ENCODE results near the gene RBKS. TPM values are rescaled to one million over a fixed set of nuclear protein-coding genes. Genes with fewer than 3 reads are reported as not detected.
A peak's percentile ranks its signal among the peaks of the same experiment; 100 is the strongest.

RBKS gene
- total and polyA plus RNA-seq, 2 of the 13 experiments (the other 11 are each of a cell fraction or from before 2014, with no cell fraction given): 7.7 to 8.3 TPM

DNA sequence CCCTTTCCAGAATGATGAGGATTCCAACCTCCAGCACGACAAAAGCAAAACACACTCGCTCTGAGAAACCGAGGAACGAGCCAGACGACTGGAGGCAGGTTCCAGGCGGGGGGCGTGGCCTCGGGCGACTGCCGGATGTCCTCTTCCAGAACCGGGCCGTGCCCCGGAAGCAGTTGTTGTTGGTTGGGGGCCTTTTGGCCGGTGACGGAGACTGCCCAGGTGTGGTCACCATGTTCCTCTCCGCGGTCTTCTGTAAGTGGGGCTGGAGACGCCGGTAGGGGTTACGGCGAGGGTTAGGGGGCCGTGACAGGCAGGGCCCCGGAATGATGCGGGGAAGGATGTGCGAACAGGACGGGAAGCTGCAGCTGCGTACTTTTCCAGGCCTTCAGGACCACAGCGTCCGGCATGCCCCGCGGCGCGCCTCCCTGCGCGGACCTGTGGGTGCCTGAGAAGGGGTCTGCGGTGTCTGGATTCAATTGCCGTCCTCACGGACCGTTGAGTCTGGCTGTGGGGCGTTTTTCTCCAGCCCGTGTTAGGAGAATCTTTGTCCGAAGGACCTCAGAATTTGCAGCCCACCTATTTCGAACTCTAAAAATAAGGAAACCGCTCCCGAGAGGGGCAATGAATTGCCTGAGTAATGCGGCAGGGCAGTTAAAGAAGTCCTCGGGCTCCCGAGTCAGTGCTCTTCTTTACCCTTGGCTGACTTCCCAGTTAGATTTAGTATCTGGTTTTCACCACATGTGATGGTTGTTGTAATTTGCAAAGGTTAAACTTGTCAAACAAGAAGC lies 118.4 kb downstream of the RBKS start, which contains the start of gene MRPL33 (continued):
- TF ChIP-seq, protein P1, sequence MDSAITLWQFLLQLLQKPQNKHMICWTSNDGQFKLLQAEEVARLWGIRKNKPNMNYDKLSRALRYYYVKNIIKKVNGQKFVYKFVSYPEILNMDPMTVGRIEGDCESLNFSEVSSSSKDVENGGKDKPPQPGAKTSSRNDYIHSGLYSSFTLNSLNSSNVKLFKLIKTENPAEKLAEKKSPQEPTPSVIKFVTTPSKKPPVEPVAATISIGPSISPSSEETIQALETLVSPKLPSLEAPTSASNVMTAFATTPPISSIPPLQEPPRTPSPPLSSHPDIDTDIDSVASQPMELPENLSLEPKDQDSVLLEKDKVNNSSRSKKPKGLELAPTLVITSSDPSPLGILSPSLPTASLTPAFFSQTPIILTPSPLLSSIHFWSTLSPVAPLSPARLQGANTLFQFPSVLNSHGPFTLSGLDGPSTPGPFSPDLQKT (CRISPR knock-in tag; IDR thresholded peaks at IDR 0.05; ENCODE audit: borderline replicate concordance): 0 out of 2 replicates have a peak, but pooled peaks have one; percentile 50
- TF ChIP-seq ISX (CRISPR knock-in tag; conservative IDR thresholded peaks at IDR 0.05) (peak; percentile 19; the same call in 1 of the 2 replicates), ZNF160 (CRISPR knock-in tag; IDR thresholded peaks at IDR 0.05) (no peak; the same call in 1 of the 2 replicates), YEATS4 (CRISPR knock-in tag; IDR thresholded peaks at IDR 0.05; ENCODE audit: borderline replicate concordance) (peak; percentile 85), NFRKB (IDR thresholded peaks at IDR 0.05) (no peak), ZNF136 (CRISPR knock-in tag; IDR thresholded peaks at IDR 0.05; ENCODE audit: low read depth) (0 out of 2 replicates have a peak, but pooled peaks have one; percentile 44), PRPF4 (IDR thresholded peaks at IDR 0.05; ENCODE audit: low read depth, low read length, poor library complexity, severe bottlenecking) (no peak), CC2D1A (CRISPR knock-in tag; IDR thresholded peaks at IDR 0.05) (no peak), KMT2B (CRISPR knock-in tag; IDR thresholded peaks at IDR 0.05) (peak; percentile 100), ZFY (CRISPR knock-in tag; IDR thresholded peaks at IDR 0.05) (peak; percentile 97)
- TF ChIP-seq, protein P2, sequence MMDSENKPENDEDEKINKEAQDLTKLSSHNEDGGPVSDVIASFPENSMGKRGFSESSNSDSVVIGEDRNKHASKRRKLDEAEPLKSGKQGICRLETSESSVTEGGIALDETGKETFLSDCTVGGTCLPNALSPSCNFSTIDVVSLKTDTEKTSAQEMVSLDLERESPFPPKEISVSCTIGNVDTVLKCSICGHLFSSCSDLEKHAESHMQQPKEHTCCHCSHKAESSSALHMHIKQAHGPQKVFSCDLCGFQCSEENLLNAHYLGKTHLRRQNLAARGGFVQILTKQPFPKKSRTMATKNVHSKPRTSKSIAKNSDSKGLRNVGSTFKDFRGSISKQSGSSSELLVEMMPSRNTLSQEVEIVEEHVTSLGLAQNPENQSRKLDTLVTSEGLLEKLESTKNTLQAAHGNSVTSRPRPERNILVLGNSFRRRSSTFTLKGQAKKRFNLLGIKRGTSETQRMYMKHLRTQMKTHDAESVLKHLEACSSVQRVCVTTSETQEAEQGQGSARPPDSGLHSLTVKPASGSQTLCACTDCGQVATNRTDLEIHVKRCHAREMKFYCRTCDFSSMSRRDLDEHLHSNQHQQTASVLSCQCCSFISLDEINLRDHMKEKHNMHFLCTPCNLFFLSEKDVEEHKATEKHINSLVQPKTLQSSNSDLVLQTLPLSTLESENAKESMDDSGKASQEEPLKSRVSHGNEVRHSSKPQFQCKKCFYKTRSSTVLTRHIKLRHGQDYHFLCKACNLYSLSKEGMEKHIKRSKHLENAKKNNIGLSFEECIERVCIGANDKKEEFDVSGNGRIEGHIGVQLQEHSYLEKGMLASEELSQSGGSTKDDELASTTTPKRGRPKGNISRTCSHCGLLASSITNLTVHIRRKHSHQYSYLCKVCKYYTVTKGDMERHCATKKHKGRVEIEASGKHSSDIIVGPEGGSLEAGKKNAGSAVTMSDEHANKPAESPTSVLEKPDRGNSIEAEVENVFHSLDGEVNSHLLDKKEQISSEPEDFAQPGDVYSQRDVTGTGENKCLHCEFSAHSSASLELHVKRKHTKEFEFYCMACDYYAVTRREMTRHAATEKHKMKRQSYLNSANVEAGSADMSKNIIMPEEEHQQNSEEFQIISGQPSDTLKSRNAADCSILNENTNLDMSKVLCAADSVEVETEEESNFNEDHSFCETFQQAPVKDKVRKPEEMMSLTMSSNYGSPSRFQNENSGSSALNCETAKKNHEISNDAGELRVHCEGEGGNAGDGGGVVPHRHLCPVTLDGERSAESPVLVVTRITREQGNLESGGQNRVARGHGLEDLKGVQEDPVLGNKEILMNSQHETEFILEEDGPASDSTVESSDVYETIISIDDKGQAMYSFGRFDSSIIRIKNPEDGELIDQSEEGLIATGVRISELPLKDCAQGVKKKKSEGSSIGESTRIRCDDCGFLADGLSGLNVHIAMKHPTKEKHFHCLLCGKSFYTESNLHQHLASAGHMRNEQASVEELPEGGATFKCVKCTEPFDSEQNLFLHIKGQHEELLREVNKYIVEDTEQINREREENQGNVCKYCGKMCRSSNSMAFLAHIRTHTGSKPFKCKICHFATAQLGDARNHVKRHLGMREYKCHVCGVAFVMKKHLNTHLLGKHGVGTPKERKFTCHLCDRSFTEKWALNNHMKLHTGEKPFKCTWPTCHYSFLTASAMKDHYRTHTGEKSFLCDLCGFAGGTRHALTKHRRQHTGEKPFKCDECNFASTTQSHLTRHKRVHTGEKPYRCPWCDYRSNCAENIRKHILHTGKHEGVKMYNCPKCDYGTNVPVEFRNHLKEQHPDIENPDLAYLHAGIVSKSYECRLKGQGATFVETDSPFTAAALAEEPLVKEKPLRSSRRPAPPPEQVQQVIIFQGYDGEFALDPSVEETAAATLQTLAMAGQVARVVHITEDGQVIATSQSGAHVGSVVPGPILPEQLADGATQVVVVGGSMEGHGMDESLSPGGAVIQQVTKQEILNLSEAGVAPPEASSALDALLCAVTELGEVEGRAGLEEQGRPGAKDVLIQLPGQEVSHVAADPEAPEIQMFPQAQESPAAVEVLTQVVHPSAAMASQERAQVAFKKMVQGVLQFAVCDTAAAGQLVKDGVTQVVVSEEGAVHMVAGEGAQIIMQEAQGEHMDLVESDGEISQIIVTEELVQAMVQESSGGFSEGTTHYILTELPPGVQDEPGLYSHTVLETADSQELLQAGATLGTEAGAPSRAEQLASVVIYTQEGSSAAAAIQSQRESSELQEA (CRISPR knock-in tag; IDR thresholded peaks at IDR 0.05; ENCODE audit: not compliant biosample characterization): no peak
- TF ChIP-seq, protein P3, sequence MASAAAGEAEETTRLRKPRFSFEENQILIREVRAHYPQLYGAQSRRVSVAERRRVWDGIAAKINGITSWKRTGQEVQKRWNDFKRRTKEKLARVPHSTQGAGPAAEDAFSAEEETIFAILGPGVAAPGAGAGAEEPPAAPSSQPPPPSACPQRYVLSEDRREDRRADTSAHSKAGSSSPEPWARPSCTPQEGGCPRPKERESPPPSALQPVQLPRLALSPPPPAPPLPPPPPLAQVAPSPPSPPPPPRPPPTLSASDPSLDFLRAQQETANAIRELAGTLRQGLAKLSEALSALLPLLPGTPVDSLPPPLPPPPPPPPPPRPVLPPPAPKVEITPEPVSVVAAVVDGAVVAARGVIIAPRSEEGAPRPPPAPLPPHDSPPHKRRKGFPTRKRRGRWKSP (CRISPR knock-in tag; IDR thresholded peaks at IDR 0.05): peak; percentile 95
- TF ChIP-seq, protein P4, sequence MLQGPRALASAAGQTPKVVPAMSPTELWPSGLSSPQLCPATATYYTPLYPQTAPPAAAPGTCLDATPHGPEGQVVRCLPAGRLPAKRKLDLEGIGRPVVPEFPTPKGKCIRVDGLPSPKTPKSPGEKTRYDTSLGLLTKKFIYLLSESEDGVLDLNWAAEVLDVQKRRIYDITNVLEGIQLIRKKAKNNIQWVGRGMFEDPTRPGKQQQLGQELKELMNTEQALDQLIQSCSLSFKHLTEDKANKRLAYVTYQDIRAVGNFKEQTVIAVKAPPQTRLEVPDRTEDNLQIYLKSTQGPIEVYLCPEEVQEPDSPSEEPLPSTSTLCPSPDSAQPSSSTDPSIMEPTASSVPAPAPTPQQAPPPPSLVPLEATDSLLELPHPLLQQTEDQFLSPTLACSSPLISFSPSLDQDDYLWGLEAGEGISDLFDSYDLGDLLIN (CRISPR knock-in tag; IDR thresholded peaks at IDR 0.05; ENCODE audit: borderline replicate concordance): 0 out of 2 replicates have a peak, but pooled peaks have one; percentile 50
- TF ChIP-seq, protein P5, sequence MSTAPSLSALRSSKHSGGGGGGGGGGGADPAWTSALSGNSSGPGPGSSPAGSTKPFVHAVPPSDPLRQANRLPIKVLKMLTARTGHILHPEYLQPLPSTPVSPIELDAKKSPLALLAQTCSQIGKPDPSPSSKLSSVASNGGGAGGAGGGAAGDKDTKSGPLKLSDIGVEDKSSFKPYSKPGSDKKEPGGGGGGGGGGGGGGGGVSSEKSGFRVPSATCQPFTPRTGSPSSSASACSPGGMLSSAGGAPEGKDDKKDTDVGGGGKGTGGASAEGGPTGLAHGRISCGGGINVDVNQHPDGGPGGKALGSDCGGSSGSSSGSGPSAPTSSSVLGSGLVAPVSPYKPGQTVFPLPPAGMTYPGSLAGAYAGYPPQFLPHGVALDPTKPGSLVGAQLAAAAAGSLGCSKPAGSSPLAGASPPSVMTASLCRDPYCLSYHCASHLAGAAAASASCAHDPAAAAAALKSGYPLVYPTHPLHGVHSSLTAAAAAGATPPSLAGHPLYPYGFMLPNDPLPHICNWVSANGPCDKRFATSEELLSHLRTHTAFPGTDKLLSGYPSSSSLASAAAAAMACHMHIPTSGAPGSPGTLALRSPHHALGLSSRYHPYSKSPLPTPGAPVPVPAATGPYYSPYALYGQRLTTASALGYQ (CRISPR knock-in tag; IDR thresholded peaks at IDR 0.05): peak; percentile 59

Measured in HepG2 (cell line).